IMR-90 (cell line): ENCODE measurements around the gene FAM98B. TPM values are rescaled to one million over a fixed set of nuclear protein-coding genes. Genes with fewer than 3 reads are reported as not detected.

Experiments
- ATAC-seq: fragments of 200-7000 bp; cut with Tn5 transposase; 2 replicates; pipeline ENCODE4 v1.9.1; 2020; ENCODE audit warnings: low read depth, mild to moderate bottlenecking, moderate library complexity
- BruUV-seq: library from RNA; stranded (reverse); fragments of 400-500 nt; replicated peaks from 2 replicates; lab custom pipeline; 2021; lab: Mats Ljungman, UMichigan
- CTCF ChIA-PET: fragments of 300-600 bp; formaldehyde crosslinking; extraction: SDS; loops from one replicate; lab custom pipeline; 2021; ENCODE audit warnings: antibody characterized with exemption; lab: Yijun Ruan, JAX
- POLR2A ChIA-PET: fragments of 300-600 bp; sonication (Branson Sonifier 250); formaldehyde crosslinking; loops from one replicate; lab custom pipeline; 2022; ENCODE audit warnings: antibody characterized with exemption; ENCODE audit not compliant: unreplicated experiment; lab: Charles Lee
- DNase-seq: peaks from one replicate; pipeline ENCODE4 v3.0.0; 2013
- H2AFZ ChIP-seq: replicated peaks from 2 replicates; pipeline ENCODE3; 2013; ENCODE audit warnings: low read length, mild to moderate bottlenecking; ENCODE audit not compliant: poor library complexity
- H2AK5ac ChIP-seq: 2 replicates; pipeline ENCODE4 v1.6.1; 2013; ENCODE audit warnings: low read depth, low read length, inconsistent platforms
- H2AK9ac ChIP-seq: replicated peaks from 2 replicates; pipeline ENCODE3; 2013; ENCODE audit warnings: mild to moderate bottlenecking, low read depth, low read length, moderate library complexity; ENCODE audit not compliant: poor library complexity
- H2BK120ac ChIP-seq: 2 replicates; pipeline ENCODE4 v1.6.1; 2013; ENCODE audit warnings: low read depth, low read length, inconsistent platforms
- H2BK15ac ChIP-seq: 3 replicates; pipeline ENCODE4 v1.6.1; 2013; ENCODE audit warnings: low read depth, low read length, inconsistent platforms
- H2BK20ac ChIP-seq: 2 replicates; pipeline ENCODE4 v1.6.1; 2013; ENCODE audit warnings: low read depth, mild to moderate bottlenecking, inconsistent platforms, low read length, moderate library complexity
- H2BK5ac ChIP-seq: 2 replicates; pipeline ENCODE4 v1.6.1; 2013; ENCODE audit warnings: mild to moderate bottlenecking, low read depth, low read length, inconsistent platforms; ENCODE audit not compliant: poor library complexity, severe bottlenecking
- H3K14ac ChIP-seq: replicated peaks from 2 replicates; pipeline ENCODE4 v1.6.1; 2013; ENCODE audit warnings: low read depth, low read length, inconsistent platforms
- H3K18ac ChIP-seq: 2 replicates; pipeline ENCODE4 v1.6.1; 2013; ENCODE audit warnings: low read depth, low read length, control low read depth
- H3K23ac ChIP-seq: 2 replicates; pipeline ENCODE4 v1.6.1; 2013; ENCODE audit warnings: low read depth, low read length, inconsistent platforms
- H3K27ac ChIP-seq: 2 replicates; pipeline ENCODE4 v1.5.1; 2013; ENCODE audit warnings: mild to moderate bottlenecking, control low read depth, low read length; ENCODE audit not compliant: insufficient read depth
- H3K27me3 ChIP-seq: 2 replicates; pipeline ENCODE4 v1.6.1; 2013; ENCODE audit warnings: low read length; ENCODE audit not compliant: control insufficient read depth, insufficient read depth
- H3K36me3 ChIP-seq: 2 replicates; pipeline ENCODE4 v1.6.1; 2013; ENCODE audit warnings: low read length, mixed read lengths; ENCODE audit not compliant: control insufficient read depth, insufficient read depth
- H3K4ac ChIP-seq: 2 replicates; pipeline ENCODE4 v1.6.1; 2013; ENCODE audit warnings: low read depth, low read length, inconsistent platforms
- H3K4me1 ChIP-seq: 2 replicates; pipeline ENCODE4 v1.6.1; 2013; ENCODE audit warnings: low read length, mixed read lengths; ENCODE audit not compliant: control insufficient read depth, insufficient read depth
- H3K4me2 ChIP-seq: 2 replicates; pipeline ENCODE4 v1.6.1; 2013; ENCODE audit warnings: low read depth, mild to moderate bottlenecking, control low read depth, low read length, moderate library complexity
- H3K4me3 ChIP-seq: 2 replicates; pipeline ENCODE4 v1.5.1; 2013; ENCODE audit warnings: low read depth, mild to moderate bottlenecking, control low read depth, low read length, moderate library complexity; ENCODE audit not compliant: insufficient read depth
- H3K56ac ChIP-seq: 2 replicates; pipeline ENCODE4 v1.6.1; 2013; ENCODE audit warnings: low read length, inconsistent platforms; ENCODE audit not compliant: insufficient read depth; ENCODE audit errors: extremely low read depth
- H3K79me1 ChIP-seq, 2 experiments: 2 replicates each; pipeline ENCODE4 v1.6.1; 2013; ENCODE audit warnings: low read length in 2 of 2, inconsistent platforms in 1 of 2, low read depth in 1 of 2
- H3K9ac ChIP-seq: 2 replicates; pipeline ENCODE4 v1.6.1; 2013; ENCODE audit warnings: low read depth, low read length, control low read depth
- H3K9me1 ChIP-seq: 2 replicates; pipeline ENCODE4 v1.6.1; 2013; ENCODE audit warnings: low read length, inconsistent platforms; ENCODE audit not compliant: insufficient read depth
- H3K9me3 ChIP-seq: 2 replicates; pipeline ENCODE4 v1.6.1; 2013; ENCODE audit warnings: low read length; ENCODE audit not compliant: control insufficient read depth, insufficient read depth
- H4K20me1 ChIP-seq: 2 replicates; pipeline ENCODE4 v1.6.1; 2013; ENCODE audit warnings: low read length, inconsistent platforms; ENCODE audit not compliant: insufficient read depth
- H4K5ac ChIP-seq: 2 replicates; pipeline ENCODE4 v1.6.1; 2013; ENCODE audit warnings: mild to moderate bottlenecking, low read depth, low read length, control low read depth
- H4K8ac ChIP-seq, 2 experiments: 2 replicates each; pipeline ENCODE4 v1.6.1; 2013; ENCODE audit warnings: low read depth in 2 of 2, low read length in 2 of 2, control low read depth in 1 of 2, inconsistent platforms in 1 of 2
- H4K91ac ChIP-seq: 2 replicates; pipeline ENCODE4 v1.6.1; 2013; ENCODE audit warnings: low read depth, low read length, inconsistent platforms; ENCODE audit not compliant: insufficient read depth
- MAZ ChIP-seq: IDR thresholded peaks from 2 replicates; pipeline ENCODE4 v1.6.1; 2012; ENCODE audit warnings: low read depth, mild to moderate bottlenecking, low read length, improper control_type of control experiment, moderate library complexity, borderline replicate concordance
- MXI1 ChIP-seq: IDR thresholded peaks from 2 replicates; pipeline ENCODE4 v1.6.1; 2012; ENCODE audit warnings: low read depth, mild to moderate bottlenecking, low read length, moderate library complexity, borderline replicate concordance
- RCOR1 ChIP-seq: IDR thresholded peaks from 2 replicates; pipeline ENCODE4 v1.6.1; 2012; ENCODE audit warnings: mild to moderate bottlenecking, low read length, improper control_type of control experiment; ENCODE audit not compliant: insufficient replicate concordance
- RFX5 ChIP-seq: IDR thresholded peaks from 2 replicates; pipeline ENCODE4 v1.8.0; 2012; ENCODE audit warnings: low read depth, mild to moderate bottlenecking, low read length, moderate library complexity
- WGBS, 2 experiments: methylation state at CpG; one replicate each; pipeline versions ENCODE4 v1.1.5 to v1.1.7; 2013; ENCODE audit warnings: missing lambda C conversion rate in 2 of 2; ENCODE audit not compliant: insufficient read length in 1 of 2; ENCODE audit errors: extremely low coverage in 2 of 2; 5-methylcytosine and 5-hydroxymethylcytosine counted together
- dilution Hi-C: fragments of 300-500 bp; cut with HindIII; formaldehyde crosslinking; loops from one replicate; pipeline ENCODE4 v1.14.3; 2018; ENCODE audit warnings: low sequenced_read_pairs; ENCODE audit not compliant: unreplicated experiment
- in situ Hi-C: fragments of 300-500 bp; cut with MboI; formaldehyde crosslinking; loops from 3 replicates; pipeline ENCODE4 v1.14.3; 2019; ENCODE audit warnings: low sequenced_read_pairs, inconsistent platforms, mixed read lengths
- intact Hi-C: fragments of 100-400 bp; cut with micrococcal nuclease; formaldehyde crosslinking; loops from 2 replicates; pipeline ENCODE4 v1.10.0; 2022
- polyA plus RNA-seq, 3 experiments: library from polyadenylated mRNA; depleted of rRNA; stranded (reverse); fragments of >200 nt; gene quantifications; 2 replicates each; pipeline ENCODE4 v1.2.3, GENCODE V29; 2012; ENCODE audit warnings: low replicate concordance in 1 of 3
- total RNA-seq: library from RNA; depleted of rRNA; stranded (reverse); fragments of >200 nt; gene quantifications from 2 replicates; pipeline ENCODE4 v1.2.3, GENCODE V29; 2012
- TF ChIP-seq, protein P1 (sequence below): fragments of 150-350 bp; IDR thresholded peaks from 2 replicates; pipeline ENCODE4 v1.6.1; 2016; ENCODE audit warnings: low read depth, mild to moderate bottlenecking, low read length, moderate library complexity, borderline replicate concordance
- TF ChIP-seq, protein P2 (sequence below): conservative IDR thresholded peaks from 2 replicates; pipeline ENCODE4 v1.5.1; 2012; ENCODE audit warnings: mild to moderate bottlenecking, low read depth, low read length, improper control_type of control experiment

The FAM98B gene
- total and polyA plus RNA-seq, 2 of the 4 experiments (the other 2 are of a cell fraction) = 2.7 to 12.2 TPM

DNA sequence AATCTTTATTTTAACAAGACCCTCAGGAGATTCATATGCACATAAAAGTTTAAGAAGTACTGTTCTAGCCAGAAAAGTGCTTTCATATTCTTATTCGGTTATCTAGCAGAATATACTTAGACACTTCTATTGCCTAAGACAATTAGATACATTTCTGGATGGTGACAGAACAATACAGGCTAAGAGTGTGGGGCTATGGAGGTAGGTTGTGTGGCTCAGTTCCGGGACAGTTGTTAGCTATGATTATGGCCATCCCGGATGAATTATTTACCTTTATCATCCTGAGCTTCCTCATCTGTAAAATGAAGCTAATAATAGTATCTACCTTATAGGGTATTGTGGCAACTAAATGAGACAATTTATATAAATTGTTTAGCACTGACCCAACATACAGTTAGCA is 6.6 kb downstream of the FAM98B start:
- dilution Hi-C loops = no loop called here
- Histone ChIP-seq H2BK15ac (no peak overlapping the region), H3K9me1 (peaks cover 21% of the 10 kb centered on the region), H2BK120ac (no peak overlapping the region), H3K4ac (no peak overlapping the region), H3K9me3 (no peaks in the 10 kb centered on the region), H2AFZ (no peak overlapping the region), H3K27me3 (no peaks in the 10 kb centered on the region), H4K5ac (no peak overlapping the region), H2AK5ac (0 out of 2 replicates have a peak overlapping the region, but pooled peaks have one; percentile 61), H3K79me1 (peaks cover 38 to 73% of the 10 kb centered on the region in 2 experiments), H2BK20ac (no peak overlapping the region), H4K20me1 (peaks cover 5% of the 10 kb centered on the region; the same call in 1 of the 2 replicates), H3K27ac (no peak overlapping the region), H3K4me3 (no peak overlapping the region), H3K14ac (no peak overlapping the region; the same call in 1 of the 2 replicates), H3K56ac (no peak overlapping the region), H2AK9ac (no peak overlapping the region), H3K18ac (no peak overlapping the region), H3K9ac (no peak overlapping the region), H3K4me2 (peak overlapping the region; percentile 28; the same call in 1 of the 2 replicates), H3K23ac (peak overlapping the region; percentile 59; the same call in 1 of the 2 replicates), H3K36me3 (peaks cover 4% of the 10 kb centered on the region; the same call in 1 of the 2 replicates), H4K91ac (no peak overlapping the region), H3K4me1 (0 out of 2 replicates have a peak, but pooled peaks cover 1% of the 10 kb centered on the region), H2BK5ac (peak overlapping the region; percentile 48), H4K8ac (no peak overlapping the region)
- no TSS peak for BruUV-seq
- ATAC-seq (peak; percentile 16; the same call in 1 of the 2 replicates), DNase-seq (no peak)
- in situ Hi-C loops = no loop called here
- POLR2A ChIA-PET = no interaction called here
- no CpG with 5 or more reads among the region's 3 CpGs for WGBS, 2 experiments
- CTCF ChIA-PET = interaction anchor here (1.0 to 1.2 kb wide), 2 partner anchors 10 to 20 kb away, joined by 3 to 7 read pairs; no protein-coding TSS in a partner anchor
- intact Hi-C loops = no loop called here
- TF ChIP-seq RFX5 = no peak
- no peak for TF ChIP-seq RCOR1
- TF ChIP-seq, protein P1, sequence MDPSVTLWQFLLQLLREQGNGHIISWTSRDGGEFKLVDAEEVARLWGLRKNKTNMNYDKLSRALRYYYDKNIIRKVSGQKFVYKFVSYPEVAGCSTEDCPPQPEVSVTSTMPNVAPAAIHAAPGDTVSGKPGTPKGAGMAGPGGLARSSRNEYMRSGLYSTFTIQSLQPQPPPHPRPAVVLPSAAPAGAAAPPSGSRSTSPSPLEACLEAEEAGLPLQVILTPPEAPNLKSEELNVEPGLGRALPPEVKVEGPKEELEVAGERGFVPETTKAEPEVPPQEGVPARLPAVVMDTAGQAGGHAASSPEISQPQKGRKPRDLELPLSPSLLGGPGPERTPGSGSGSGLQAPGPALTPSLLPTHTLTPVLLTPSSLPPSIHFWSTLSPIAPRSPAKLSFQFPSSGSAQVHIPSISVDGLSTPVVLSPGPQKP = no peak
- TF ChIP-seq, protein P2, sequence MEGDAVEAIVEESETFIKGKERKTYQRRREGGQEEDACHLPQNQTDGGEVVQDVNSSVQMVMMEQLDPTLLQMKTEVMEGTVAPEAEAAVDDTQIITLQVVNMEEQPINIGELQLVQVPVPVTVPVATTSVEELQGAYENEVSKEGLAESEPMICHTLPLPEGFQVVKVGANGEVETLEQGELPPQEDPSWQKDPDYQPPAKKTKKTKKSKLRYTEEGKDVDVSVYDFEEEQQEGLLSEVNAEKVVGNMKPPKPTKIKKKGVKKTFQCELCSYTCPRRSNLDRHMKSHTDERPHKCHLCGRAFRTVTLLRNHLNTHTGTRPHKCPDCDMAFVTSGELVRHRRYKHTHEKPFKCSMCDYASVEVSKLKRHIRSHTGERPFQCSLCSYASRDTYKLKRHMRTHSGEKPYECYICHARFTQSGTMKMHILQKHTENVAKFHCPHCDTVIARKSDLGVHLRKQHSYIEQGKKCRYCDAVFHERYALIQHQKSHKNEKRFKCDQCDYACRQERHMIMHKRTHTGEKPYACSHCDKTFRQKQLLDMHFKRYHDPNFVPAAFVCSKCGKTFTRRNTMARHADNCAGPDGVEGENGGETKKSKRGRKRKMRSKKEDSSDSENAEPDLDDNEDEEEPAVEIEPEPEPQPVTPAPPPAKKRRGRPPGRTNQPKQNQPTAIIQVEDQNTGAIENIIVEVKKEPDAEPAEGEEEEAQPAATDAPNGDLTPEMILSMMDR = no peak
- TF ChIP-seq MAZ = no peak
- no peak for TF ChIP-seq MXI1
